ENCODE data around the gene TPGS2.

Gene TPGS2

DNA sequence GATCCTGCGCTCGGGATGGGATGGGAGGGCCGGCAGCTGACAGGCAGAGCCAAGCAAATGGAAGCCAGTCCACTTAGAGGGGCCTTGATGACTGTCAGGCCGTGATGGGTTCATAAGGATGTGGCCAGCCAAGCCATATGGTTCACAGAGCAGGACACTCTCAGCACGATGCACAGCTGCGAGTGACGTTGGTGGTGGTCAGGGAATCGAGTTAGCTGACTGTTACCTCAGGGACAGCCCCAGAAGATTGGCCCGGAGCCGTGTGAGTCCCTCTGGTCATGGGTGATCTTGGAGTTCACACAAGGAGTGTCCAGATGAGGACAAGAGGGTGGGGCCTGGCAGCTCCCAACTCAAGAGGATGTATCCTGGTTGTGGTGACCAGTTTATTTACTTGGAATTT lies 70.2 kb downstream of the TPGS2 start:
- Histone ChIP-seq H2AK5ac (ENCODE audit: low read length) (no peak overlapping the region), H3K27ac (ENCODE audit: low read depth, low read length) (no peak overlapping the region), H4K91ac (ENCODE audit: low read depth, low read length) (no peak overlapping the region), H4K8ac (ENCODE audit: low read depth, low read length) (no peak overlapping the region), H3K4ac (ENCODE audit: low read depth, low read length) (no peak overlapping the region), H3K23ac (ENCODE audit: low read length) (no peak overlapping the region), H3K4me2 (ENCODE audit: low read length) (no peak overlapping the region), H4K12ac (ENCODE audit: low read depth, low read length) (no peak overlapping the region), H2AFZ (ENCODE audit: insufficient read depth, low read length, poor library complexity) (no peak overlapping the region), H3K14ac (ENCODE audit: low read length) (no peak overlapping the region), H3K36me3 (ENCODE audit: control insufficient read depth in 1 of 2, insufficient read depth in 2 of 2, low read length in 2 of 2) (peaks cover 19 to 29% of the 10 kb centered on the region in 2 experiments), H2BK120ac (ENCODE audit: insufficient read depth, low read length, poor library complexity) (no peak overlapping the region), H3K9me3 (ENCODE audit: insufficient read depth, low read depth, low read length) (no peaks in the 10 kb centered on the region), H3K79me2 (ENCODE audit: control insufficient read depth, insufficient read depth, low read length, poor library complexity) (no peaks in the 10 kb centered on the region), H2BK5ac (ENCODE audit: low read depth, low read length, poor library complexity) (no peak overlapping the region), H3K4me1 (ENCODE audit: control insufficient read depth in 1 of 2, insufficient read depth in 2 of 2, low read length in 2 of 2) (no peaks in the 10 kb centered on the region), H3K27me3 (ENCODE audit: insufficient read depth, low read length) (no peaks in the 10 kb centered on the region), H3K4me3 (ENCODE audit: low read depth, low read length) (no peak overlapping the region), H3K79me1 (ENCODE audit: low read length) (no peaks in the 10 kb centered on the region), H3K18ac (ENCODE audit: low read length) (no peak overlapping the region), H2BK12ac (ENCODE audit: low read length) (no peak overlapping the region), H3K9ac (ENCODE audit: low read length) (no peak overlapping the region)
- no CpG with 5 or more reads among the region's 10 CpGs for WGBS (ENCODE audit: extremely low coverage, insufficient coverage, insufficient read length)
- DNase-seq: no peak

DNA sequence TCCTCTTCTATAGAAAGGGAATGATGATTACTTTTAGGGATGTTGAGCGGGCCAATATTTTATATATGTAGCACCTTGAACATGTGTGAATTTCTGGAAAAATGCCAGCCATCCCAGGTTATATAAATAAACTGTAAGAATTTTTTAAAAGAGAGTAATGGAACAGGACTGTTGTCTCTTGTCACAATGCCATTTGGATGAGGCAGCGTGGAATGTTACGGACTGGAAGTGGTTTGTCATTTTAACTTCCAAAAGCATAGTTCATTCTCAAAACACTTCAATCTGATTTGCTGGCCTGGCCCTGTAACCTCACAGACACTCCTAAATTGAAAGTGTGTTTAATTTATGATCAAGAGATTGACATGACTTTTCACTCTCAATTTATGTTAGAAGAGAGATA lies 70.8 kb downstream of the TPGS2 start:
- no peak overlapping the region for H3K4me2 ChIP-seq (ENCODE audit: low read length)
- H3K4me1 ChIP-seq (ENCODE audit: control insufficient read depth in 1 of 2, insufficient read depth in 2 of 2, low read length in 2 of 2): no peaks in the 10 kb centered on the region
- no peaks in the 10 kb centered on the region for H3K79me2 ChIP-seq (ENCODE audit: control insufficient read depth, insufficient read depth, low read length, poor library complexity)
- no peak overlapping the region for H4K91ac ChIP-seq (ENCODE audit: low read depth, low read length)
- peak in 1 of 2 donors; percentile 13 for DNase-seq
- no peak overlapping the region for H2BK5ac ChIP-seq (ENCODE audit: low read depth, low read length, poor library complexity)
- H2BK120ac ChIP-seq (ENCODE audit: insufficient read depth, low read length, poor library complexity): no peak overlapping the region
- H3K27me3 ChIP-seq (ENCODE audit: insufficient read depth, low read length): no peaks in the 10 kb centered on the region
- H3K4ac ChIP-seq (ENCODE audit: low read depth, low read length): no peak overlapping the region
- no peak overlapping the region for H3K27ac ChIP-seq (ENCODE audit: low read depth, low read length)
- no peak overlapping the region for H4K12ac ChIP-seq (ENCODE audit: low read depth, low read length)
- H2AK5ac ChIP-seq (ENCODE audit: low read length): no peak overlapping the region
- no peak overlapping the region for H3K9ac ChIP-seq (ENCODE audit: low read length)
- no peak overlapping the region for H3K23ac ChIP-seq (ENCODE audit: low read length)
- no peaks in the 10 kb centered on the region for H3K9me3 ChIP-seq (ENCODE audit: insufficient read depth, low read depth, low read length)
- H3K14ac ChIP-seq (ENCODE audit: low read length): no peak overlapping the region
- no peak overlapping the region for H2BK12ac ChIP-seq (ENCODE audit: low read length)
- H3K79me1 ChIP-seq (ENCODE audit: low read length): no peaks in the 10 kb centered on the region
- H4K8ac ChIP-seq (ENCODE audit: low read depth, low read length): no peak overlapping the region
- H2AFZ ChIP-seq (ENCODE audit: insufficient read depth, low read length, poor library complexity): no peak overlapping the region
- peaks cover 19 to 29% of the 10 kb centered on the region in 2 experiments for H3K36me3 ChIP-seq (ENCODE audit: control insufficient read depth in 1 of 2, insufficient read depth in 2 of 2, low read length in 2 of 2)
- H3K18ac ChIP-seq (ENCODE audit: low read length): no peak overlapping the region
- no CpG with 5 or more reads among the region's 3 CpGs for WGBS (ENCODE audit: extremely low coverage, insufficient coverage, insufficient read length)
- H3K4me3 ChIP-seq (ENCODE audit: low read depth, low read length): no peak overlapping the region

DNA sequence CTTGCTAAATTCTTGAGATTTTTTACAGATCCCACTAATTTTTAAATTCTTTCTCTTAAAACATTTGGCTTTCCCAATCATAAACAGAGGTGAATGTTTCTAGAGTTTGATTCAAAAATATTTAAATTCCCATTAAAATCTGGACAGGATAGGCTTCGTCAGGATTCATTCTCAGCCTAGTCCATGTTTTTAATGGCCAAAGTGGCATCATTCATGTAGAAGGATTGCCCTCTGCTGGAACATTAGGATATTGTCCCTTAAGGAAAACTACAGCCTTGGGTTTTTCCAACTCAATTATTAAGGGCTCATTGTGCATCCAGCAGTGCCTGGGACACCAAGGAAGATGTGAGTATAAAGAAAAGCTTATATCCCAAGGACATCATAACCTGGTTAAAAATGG lies 71.7 kb downstream of the TPGS2 start:
- no peaks in the 10 kb centered on the region for H3K4me1 ChIP-seq (ENCODE audit: control insufficient read depth in 1 of 2, insufficient read depth in 2 of 2, low read length in 2 of 2)
- no peak overlapping the region for H3K18ac ChIP-seq (ENCODE audit: low read length)
- H3K9ac ChIP-seq (ENCODE audit: low read length): no peak overlapping the region
- no peak overlapping the region for H3K27ac ChIP-seq (ENCODE audit: low read depth, low read length)
- H2AFZ ChIP-seq (ENCODE audit: insufficient read depth, low read length, poor library complexity): no peak overlapping the region
- no peak overlapping the region for H2BK5ac ChIP-seq (ENCODE audit: low read depth, low read length, poor library complexity)
- H3K4me2 ChIP-seq (ENCODE audit: low read length): no peak overlapping the region
- H3K79me2 ChIP-seq (ENCODE audit: control insufficient read depth, insufficient read depth, low read length, poor library complexity): no peaks in the 10 kb centered on the region
- peak; percentile 31 to 70 for DNase-seq
- H3K23ac ChIP-seq (ENCODE audit: low read length): no peak overlapping the region
- no peak overlapping the region for H4K8ac ChIP-seq (ENCODE audit: low read depth, low read length)
- H3K79me1 ChIP-seq (ENCODE audit: low read length): no peaks in the 10 kb centered on the region
- WGBS (ENCODE audit: extremely low coverage, insufficient coverage, insufficient read length): no CpG with 5 or more reads among the region's 1 CpG
- H3K4ac ChIP-seq (ENCODE audit: low read depth, low read length): no peak overlapping the region
- no peak overlapping the region for H4K91ac ChIP-seq (ENCODE audit: low read depth, low read length)
- H3K27me3 ChIP-seq (ENCODE audit: insufficient read depth, low read length): no peaks in the 10 kb centered on the region
- no peak overlapping the region for H3K4me3 ChIP-seq (ENCODE audit: low read depth, low read length)
- no peak overlapping the region for H2BK12ac ChIP-seq (ENCODE audit: low read length)
- H2BK120ac ChIP-seq (ENCODE audit: insufficient read depth, low read length, poor library complexity): no peak overlapping the region
- no peak overlapping the region for H3K14ac ChIP-seq (ENCODE audit: low read length)
- no peak overlapping the region for H2AK5ac ChIP-seq (ENCODE audit: low read length)
- peaks cover 15 to 31% of the 10 kb centered on the region in 2 experiments for H3K36me3 ChIP-seq (ENCODE audit: control insufficient read depth in 1 of 2, insufficient read depth in 2 of 2, low read length in 2 of 2)
- H3K9me3 ChIP-seq (ENCODE audit: insufficient read depth, low read depth, low read length): no peaks in the 10 kb centered on the region
- H4K12ac ChIP-seq (ENCODE audit: low read depth, low read length): no peak overlapping the region

DNA sequence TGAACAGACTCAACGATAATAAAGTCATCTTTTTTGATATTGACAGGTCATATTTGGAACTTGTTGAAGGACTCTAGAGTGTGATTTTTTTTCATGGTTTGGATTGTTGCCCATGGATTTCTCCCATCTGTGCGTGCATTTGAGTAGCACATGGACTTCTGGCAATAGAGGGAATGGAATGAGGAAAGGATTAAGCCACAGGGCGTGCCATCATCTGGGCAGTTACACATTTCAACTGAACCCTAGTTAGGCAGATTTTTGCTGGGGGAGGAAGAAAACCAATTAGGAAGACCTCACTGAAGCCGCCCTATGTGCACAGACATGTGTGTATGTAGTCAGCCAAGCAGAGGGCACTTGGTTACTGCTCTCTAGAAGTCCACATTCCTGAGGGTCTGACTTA lies 72.6 kb downstream of the TPGS2 start:
- Histone ChIP-seq H3K14ac (ENCODE audit: low read length) (no peak overlapping the region), H3K9ac (ENCODE audit: low read length) (no peak overlapping the region), H3K18ac (ENCODE audit: low read length) (no peak overlapping the region), H3K36me3 (ENCODE audit: control insufficient read depth in 1 of 2, insufficient read depth in 2 of 2, low read length in 2 of 2) (peaks cover 12 to 24% of the 10 kb centered on the region in 2 experiments), H2BK12ac (ENCODE audit: low read length) (no peak overlapping the region), H3K4me3 (ENCODE audit: low read depth, low read length) (no peak overlapping the region), H3K4ac (ENCODE audit: low read depth, low read length) (no peak overlapping the region), H2BK5ac (ENCODE audit: low read depth, low read length, poor library complexity) (no peak overlapping the region), H3K23ac (ENCODE audit: low read length) (no peak overlapping the region), H3K27ac (ENCODE audit: low read depth, low read length) (no peak overlapping the region), H3K4me1 (ENCODE audit: control insufficient read depth in 1 of 2, insufficient read depth in 2 of 2, low read length in 2 of 2) (no peaks in the 10 kb centered on the region), H4K91ac (ENCODE audit: low read depth, low read length) (no peak overlapping the region), H4K8ac (ENCODE audit: low read depth, low read length) (no peak overlapping the region), H3K79me1 (ENCODE audit: low read length) (no peaks in the 10 kb centered on the region), H2BK120ac (ENCODE audit: insufficient read depth, low read length, poor library complexity) (no peak overlapping the region), H3K79me2 (ENCODE audit: control insufficient read depth, insufficient read depth, low read length, poor library complexity) (no peaks in the 10 kb centered on the region), H3K4me2 (ENCODE audit: low read length) (no peak overlapping the region), H2AFZ (ENCODE audit: insufficient read depth, low read length, poor library complexity) (no peak overlapping the region), H3K27me3 (ENCODE audit: insufficient read depth, low read length) (no peaks in the 10 kb centered on the region), H2AK5ac (ENCODE audit: low read length) (no peak overlapping the region), H3K9me3 (ENCODE audit: insufficient read depth, low read depth, low read length) (no peaks in the 10 kb centered on the region), H4K12ac (ENCODE audit: low read depth, low read length) (no peak overlapping the region)
- no peak for DNase-seq
- no CpG with 5 or more reads among the region's 4 CpGs for WGBS (ENCODE audit: extremely low coverage, insufficient coverage, insufficient read length)
